Lower lobe of right lung (tissue), 2 donors: ENCODE results near the gene BCL2L2. TPM values are rescaled to one million over a fixed set of nuclear protein-coding genes. Genes with fewer than 3 reads are reported as not detected.

Experiments
- ATAC-seq, 2 donors: fragments of 200-7000 bp; cut with Tn5 transposase; one replicate each; pipeline ENCODE4 v1.9.1; 2020 to 2022; ENCODE audit warnings: mild to moderate bottlenecking in 2 of 2, moderate library complexity in 2 of 2
- DNase-seq: peaks from one replicate; pipeline ENCODE4 v3.0.0-alpha.2; 2020
- H3K27ac ChIP-seq: fragments of 200-600 bp; one replicate; pipeline ENCODE4 v1.8.0; 2022
- H3K27me3 ChIP-seq: fragments of 200-600 bp; one replicate; pipeline ENCODE4 v1.8.0; 2022; ENCODE audit warnings: low read depth
- H3K36me3 ChIP-seq: fragments of 200-600 bp; one replicate; pipeline ENCODE4 v1.8.0; 2022; ENCODE audit warnings: mild to moderate bottlenecking
- H3K4me1 ChIP-seq: fragments of 200-600 bp; one replicate; pipeline ENCODE4 v1.8.0; 2022
- H3K4me3 ChIP-seq: fragments of 200-600 bp; one replicate; pipeline ENCODE4 v1.8.0; 2022; ENCODE audit warnings: mild to moderate bottlenecking
- H3K9me3 ChIP-seq: fragments of 200-600 bp; one replicate; pipeline ENCODE4 v1.8.0; 2022
- CTCF ChIP-seq: fragments of 200-600 bp; IDR thresholded peaks from one replicate; pipeline ENCODE4 v1.8.0; 2022; ENCODE audit warnings: antibody characterized with exemption, mild to moderate bottlenecking
- intact Hi-C: fragments of 100-400 bp; cut with DNase I; formaldehyde crosslinking; loops from one replicate; pipeline ENCODE4 v1.11.0; 2022
- total RNA-seq: library from RNA; stranded (reverse); fragmentation: NEBNext Ultra II Directional; extraction: Animal tissue kit (Norgen Biotek cat#: 25700); gene quantifications from one replicate; pipeline ENCODE4 v1.2.1, GENCODE V29; 2021
- donor health status: DM: no; HTN: yes; CAD: no; lungs with severe emphysema.

The BCL2L2 gene
- total RNA-seq, 1 donor from 2014 or later: 43.9 TPM

- DNase-seq (no peak), ATAC-seq (peak; percentile 34 to 50)
- Histone ChIP-seq H3K27ac (no peak overlapping the region), H3K27me3 (peaks cover 23% of the 10 kb centered on the region), H3K4me3 (peak overlapping the region; percentile 74), H3K9me3 (no peaks in the 10 kb centered on the region), H3K36me3 (peaks cover under 1% of the 10 kb centered on the region), H3K4me1 (peaks cover 18% of the 10 kb centered on the region)
- TF ChIP-seq CTCF: no peak
- intact Hi-C loops: no loop called here
These were observed 45.3 kb downstream of the BCL2L2 start for GRCh38 chr14:23351681-23352505.

- intact Hi-C loops: no loop called here
- peak; percentile 68 for DNase-seq
- Histone ChIP-seq H3K36me3 (peaks cover 7% of the 10 kb centered on the region), H3K27ac (no peak within 1 kb of the TSS), H3K27me3 (peaks cover 23% of the 10 kb centered on the region), H3K4me1 (peaks cover 18% of the 10 kb centered on the region), H3K9me3 (no peaks in the 10 kb centered on the region), H3K4me3 (peak within 1 kb of the TSS; percentile 74)
- ATAC-seq: peak; percentile 86 to 90
- TF ChIP-seq CTCF: no peak
These were observed 46.1 kb downstream of the BCL2L2 start, which contains the start of gene SLC22A17 for GRCh38 chr14:23352506-23353432. Gene SLC22A17 (minus strand): TSS chr14:23352887.

GRCh38 chr14:23353433-23353780 lies 46.8 kb downstream of the BCL2L2 start:
- no peak overlapping the region for H3K4me3 ChIP-seq
- TF ChIP-seq CTCF: no peak
- no peak for ATAC-seq
- H3K27ac ChIP-seq: no peak overlapping the region
- H3K27me3 ChIP-seq: peaks cover 23% of the 10 kb centered on the region
- H3K36me3 ChIP-seq: peaks cover 7% of the 10 kb centered on the region
- intact Hi-C loops: no loop called here
- H3K4me1 ChIP-seq: peaks cover 18% of the 10 kb centered on the region
- no peaks in the 10 kb centered on the region for H3K9me3 ChIP-seq
- DNase-seq: no peak

- H3K36me3 ChIP-seq: peaks cover 12% of the 10 kb centered on the region
- H3K9me3 ChIP-seq: no peaks in the 10 kb centered on the region
- no peak overlapping the region for H3K27ac ChIP-seq
- ATAC-seq (no peak), DNase-seq (no peak)
- H3K27me3 ChIP-seq: peaks cover 23% of the 10 kb centered on the region
- intact Hi-C loops: no loop called here
- peaks cover 18% of the 10 kb centered on the region for H3K4me1 ChIP-seq
- no peak overlapping the region for H3K4me3 ChIP-seq
- TF ChIP-seq CTCF: no peak
These were observed 48.4 kb downstream of the BCL2L2 start for GRCh38 chr14:23354990-23355389.

GRCh38 chr14:23355871-23356435 lies 49.3 kb downstream of the BCL2L2 start:
- intact Hi-C loops: no loop called here
- DNase-seq: no peak
- no peak for TF ChIP-seq CTCF
- Histone ChIP-seq H3K9me3 (no peaks in the 10 kb centered on the region), H3K27ac (no peak overlapping the region), H3K4me3 (no peak overlapping the region), H3K4me1 (peaks cover 18% of the 10 kb centered on the region), H3K27me3 (peaks cover 17% of the 10 kb centered on the region), H3K36me3 (peaks cover 12% of the 10 kb centered on the region)
- ATAC-seq: no peak
